AG08395 (cell line): ENCODE measurements around the gene DELE1.

Experiments used
- DNase-seq: peaks from one replicate; pipeline ENCODE4 v3.0.0; 2012; ENCODE audit warnings: mixed read lengths, low spot score

Gene DELE1

GRCh38 chr5:141958113-141958512 lies 34.4 kb downstream of the DELE1 start, which contains the start of gene PCDH12:
PCDH12 (minus strand) TSS chr5:141958202; CDS start chr5:141957851, 351 bp downstream.
- DNase-seq = peak; percentile 27

GRCh38 chr5:141958546-141959172 lies 35.0 kb downstream of the DELE1 start:
- DNase-seq = no peak

GRCh38 chr5:141960018-141960417 lies 36.3 kb downstream of the DELE1 start:
- DNase-seq = no peak

GRCh38 chr5:141960449-141961323 lies 37.0 kb downstream of the DELE1 start:
- peak; percentile 92 for DNase-seq

- DNase-seq = no peak
These were observed 37.8 kb downstream of the DELE1 start for GRCh38 chr5:141961466-141961865.

- no peak for DNase-seq
These were observed 40.0 kb downstream of the DELE1 start for GRCh38 chr5:141963701-141964100.

- DNase-seq = no peak
These were observed 41.4 kb downstream of the DELE1 start for GRCh38 chr5:141965071-141965470.

GRCh38 chr5:141966275-141966962 lies 42.7 kb downstream of the DELE1 start:
- no peak for DNase-seq

GRCh38 chr5:141966963-141967333 lies 43.3 kb downstream of the DELE1 start:
- DNase-seq = no peak

- peak; percentile 98 for DNase-seq
These were observed 45.4 kb downstream of the DELE1 start, which contains the start of gene RNF14 for GRCh38 chr5:141968914-141969608. RNF14 (plus strand) TSS chr5:141969105; CDS start chr5:141973589, 4,484 bp downstream.

- peak; percentile 47 for DNase-seq
These were observed 46.4 kb downstream of the DELE1 start for GRCh38 chr5:141969783-141970771.

- no peak for DNase-seq
These were observed 50.4 kb downstream of the DELE1 start for GRCh38 chr5:141973871-141974595.

- no peak for DNase-seq
These were observed 52.5 kb downstream of the DELE1 start for GRCh38 chr5:141976176-141976575.

- DNase-seq = no peak
These were observed 54.7 kb downstream of the DELE1 start for GRCh38 chr5:141978389-141978788.

- no peak for DNase-seq
These were observed 59.0 kb downstream of the DELE1 start for GRCh38 chr5:141982626-141983025.

- no peak for DNase-seq
These were observed 62.4 kb downstream of the DELE1 start for GRCh38 chr5:141986072-141986471.

GRCh38 chr5:141989720-141990119 lies 66.0 kb downstream of the DELE1 start:
- DNase-seq = no peak
